Measurements from ENCODE around the gene TERT. TPM values are rescaled to one million over a fixed set of nuclear protein-coding genes. Genes with fewer than 3 reads are reported as not detected.

TERT gene
- total and polyA plus RNA-seq, 4 donors: 0.02 TPM; not detected in 3

- DNase-seq: peak in 1 of 3 donors; percentile 7
- Histone ChIP-seq H3K27me3 (ENCODE audit: control insufficient read depth in 3 of 3, insufficient read depth in 3 of 3, low read length in 2 of 3) (peaks cover 0 to 28% (median 9%) of the 10 kb centered on the region in 3 donors), H3K27ac (ENCODE audit: low read depth in 1 of 2, low read length in 1 of 2) (no peak overlapping the region), H3K4me1 (ENCODE audit: control insufficient read depth in 5 of 5, insufficient read depth in 5 of 5, low read length in 5 of 5) (no peaks in the 10 kb centered on the region), H3K4me3 (no peak overlapping the region), H3K36me3 (ENCODE audit: control insufficient read depth in 4 of 4, insufficient read depth in 4 of 4, low read length in 4 of 4) (no peaks in the 10 kb centered on the region), H3K9ac (ENCODE audit: insufficient read depth in 1 of 2, low read length in 2 of 2) (no peak overlapping the region), H3K9me3 (ENCODE audit: control insufficient read depth in 4 of 4, insufficient read depth in 3 of 4, low read length in 3 of 4) (no peaks in the 10 kb centered on the region)
- 57 to 64% methylated on average over 10 of the region's 10 CpGs for WGBS, 2 donors
- no peak for TF ChIP-seq CTCF (IDR thresholded peaks at IDR 0.05; ENCODE audit: control extremely low read depth, extremely low read depth)
- ATAC-seq (ENCODE audit: insufficient read depth, low FRiP score): no peak
These were observed 49.9 kb downstream of the TERT start for GRCh38 chr5:1244976-1245375.

- DNase-seq (no peak), ATAC-seq (ENCODE audit: insufficient read depth, low FRiP score) (no peak)
- no peak for TF ChIP-seq CTCF (IDR thresholded peaks at IDR 0.05; ENCODE audit: control extremely low read depth, extremely low read depth)
- H3K36me3 ChIP-seq (ENCODE audit: control insufficient read depth in 4 of 4, insufficient read depth in 4 of 4, low read length in 4 of 4): no peaks in the 10 kb centered on the region
- 68 to 72% methylated on average over 21 of the region's 21 CpGs for WGBS, 2 donors
- H3K27me3 ChIP-seq (ENCODE audit: control insufficient read depth in 3 of 3, insufficient read depth in 3 of 3, low read length in 2 of 3): peaks cover 0 to 28% (median 9%) of the 10 kb centered on the region in 3 donors
- H3K4me3 ChIP-seq: no peak overlapping the region
- no peak overlapping the region for H3K9ac ChIP-seq (ENCODE audit: insufficient read depth in 1 of 2, low read length in 2 of 2)
- H3K9me3 ChIP-seq (ENCODE audit: control insufficient read depth in 4 of 4, insufficient read depth in 3 of 4, low read length in 3 of 4): no peaks in the 10 kb centered on the region
- H3K27ac ChIP-seq (ENCODE audit: low read depth in 1 of 2, low read length in 1 of 2): no peak overlapping the region
- no peaks in the 10 kb centered on the region for H3K4me1 ChIP-seq (ENCODE audit: control insufficient read depth in 5 of 5, insufficient read depth in 5 of 5, low read length in 5 of 5)
These were observed 50.6 kb downstream of the TERT start for GRCh38 chr5:1244255-1244654.

GRCh38 chr5:1243487-1244130 is 51.3 kb downstream of the TERT start:
- 53 to 54% methylated on average over 33 of the region's 33 CpGs for WGBS, 2 donors
- DNase-seq: peak in 1 of 3 donors; percentile 1
- no peaks in the 10 kb centered on the region for H3K9me3 ChIP-seq (ENCODE audit: control insufficient read depth in 4 of 4, insufficient read depth in 3 of 4, low read length in 3 of 4)
- H3K27me3 ChIP-seq (ENCODE audit: control insufficient read depth in 3 of 3, insufficient read depth in 3 of 3, low read length in 2 of 3): peaks cover 0 to 28% (median 9%) of the 10 kb centered on the region in 3 donors
- no peak for ATAC-seq (ENCODE audit: insufficient read depth, low FRiP score)
- H3K4me3 ChIP-seq: no peak overlapping the region
- no peak overlapping the region for H3K9ac ChIP-seq (ENCODE audit: insufficient read depth in 1 of 2, low read length in 2 of 2)
- H3K27ac ChIP-seq (ENCODE audit: low read depth in 1 of 2, low read length in 1 of 2): no peak overlapping the region
- no peaks in the 10 kb centered on the region for H3K4me1 ChIP-seq (ENCODE audit: control insufficient read depth in 5 of 5, insufficient read depth in 5 of 5, low read length in 5 of 5)
- H3K36me3 ChIP-seq (ENCODE audit: control insufficient read depth in 4 of 4, insufficient read depth in 4 of 4, low read length in 4 of 4): no peaks in the 10 kb centered on the region
- no peak for TF ChIP-seq CTCF (IDR thresholded peaks at IDR 0.05; ENCODE audit: control extremely low read depth, extremely low read depth)
